ENCODE measurements around the gene SLC24A1. TPM values are rescaled to one million over a fixed set of nuclear protein-coding genes. Genes with fewer than 3 reads are reported as not detected.

Gene SLC24A1
- total RNA-seq, 4 donors from 2014 or later = 5.9 to 22.7 (median 9.2) TPM

DNA sequence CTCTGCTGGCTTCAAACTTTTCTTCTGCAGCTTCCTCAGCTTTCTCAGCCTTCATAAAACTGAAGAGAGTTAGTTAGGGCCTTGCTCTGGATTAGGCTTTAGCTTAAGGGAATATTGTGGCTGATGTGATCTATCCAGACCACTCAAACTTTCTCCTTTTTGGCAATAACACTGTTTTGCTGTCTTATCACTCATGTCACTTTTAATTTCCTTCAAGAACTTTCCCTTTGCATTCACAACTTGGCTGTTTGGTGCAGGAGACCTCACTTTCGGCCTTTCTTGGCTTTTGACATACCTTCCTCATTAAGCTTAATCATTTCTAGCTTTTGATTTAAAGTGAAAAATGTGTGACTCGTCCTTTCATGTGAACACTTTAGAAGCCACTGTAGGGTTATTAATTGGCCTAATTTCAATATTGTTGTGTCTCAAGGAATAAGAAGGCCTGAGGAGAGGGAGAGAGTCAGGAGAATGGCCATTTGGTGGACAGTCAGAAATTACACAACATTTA is 60.7 kb downstream of the SLC24A1 start:
- no peaks in the 10 kb centered on the region for H3K9me3 ChIP-seq
- TF ChIP-seq, protein P1, sequence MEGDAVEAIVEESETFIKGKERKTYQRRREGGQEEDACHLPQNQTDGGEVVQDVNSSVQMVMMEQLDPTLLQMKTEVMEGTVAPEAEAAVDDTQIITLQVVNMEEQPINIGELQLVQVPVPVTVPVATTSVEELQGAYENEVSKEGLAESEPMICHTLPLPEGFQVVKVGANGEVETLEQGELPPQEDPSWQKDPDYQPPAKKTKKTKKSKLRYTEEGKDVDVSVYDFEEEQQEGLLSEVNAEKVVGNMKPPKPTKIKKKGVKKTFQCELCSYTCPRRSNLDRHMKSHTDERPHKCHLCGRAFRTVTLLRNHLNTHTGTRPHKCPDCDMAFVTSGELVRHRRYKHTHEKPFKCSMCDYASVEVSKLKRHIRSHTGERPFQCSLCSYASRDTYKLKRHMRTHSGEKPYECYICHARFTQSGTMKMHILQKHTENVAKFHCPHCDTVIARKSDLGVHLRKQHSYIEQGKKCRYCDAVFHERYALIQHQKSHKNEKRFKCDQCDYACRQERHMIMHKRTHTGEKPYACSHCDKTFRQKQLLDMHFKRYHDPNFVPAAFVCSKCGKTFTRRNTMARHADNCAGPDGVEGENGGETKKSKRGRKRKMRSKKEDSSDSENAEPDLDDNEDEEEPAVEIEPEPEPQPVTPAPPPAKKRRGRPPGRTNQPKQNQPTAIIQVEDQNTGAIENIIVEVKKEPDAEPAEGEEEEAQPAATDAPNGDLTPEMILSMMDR (IDR thresholded peaks at IDR 0.05) = no peak
- TF ChIP-seq POLR2A (IDR thresholded peaks at IDR 0.05) (no peak), EP300 (IDR thresholded peaks at IDR 0.05) (no peak)
- DNase-seq (ENCODE audit: low spot score in 2 of 2) = no peak
- 90 to 96% methylated on average over 2 of the region's 2 CpGs for WGBS, 2 donors
- H3K4me1 ChIP-seq = no peaks in the 10 kb centered on the region
- H3K27me3 ChIP-seq = no peaks in the 10 kb centered on the region
- H3K36me3 ChIP-seq = peaks cover 0 to under 1% (median 0%) of the 10 kb centered on the region in 3 donors
- no peak overlapping the region for H3K4me3 ChIP-seq
- H3K27ac ChIP-seq = no peak overlapping the region

DNA sequence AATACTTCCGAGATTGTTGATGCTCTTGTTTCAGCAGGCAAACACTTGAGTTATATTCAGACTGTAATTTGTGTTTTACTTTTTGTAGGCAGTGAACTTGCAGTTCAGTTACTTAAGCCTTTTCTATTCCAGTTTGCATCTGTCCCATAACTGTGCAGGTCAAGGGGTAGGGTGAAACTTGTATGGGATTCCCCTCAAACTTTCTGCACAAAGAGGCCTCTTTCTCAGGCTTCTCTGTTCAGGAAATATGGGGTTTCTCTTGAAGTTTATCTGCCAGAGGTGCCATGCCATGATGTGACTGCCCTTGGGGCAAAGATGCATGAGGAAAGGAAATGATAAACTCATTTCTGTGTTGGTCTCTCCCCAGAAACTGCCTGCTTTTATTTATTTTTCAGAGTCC is 66.7 kb downstream of the SLC24A1 start:
- H3K27ac ChIP-seq = no peak overlapping the region
- H3K27me3 ChIP-seq = no peaks in the 10 kb centered on the region
- peaks cover 0 to 53% (median 0%) of the 10 kb centered on the region in 3 donors for H3K36me3 ChIP-seq
- H3K4me1 ChIP-seq = no peaks in the 10 kb centered on the region
- H3K9me3 ChIP-seq = no peaks in the 10 kb centered on the region
- no peak for DNase-seq (ENCODE audit: low spot score in 2 of 2)
- no peak overlapping the region for H3K4me3 ChIP-seq
- TF ChIP-seq, protein P1 (IDR thresholded peaks at IDR 0.05) = no peak
- TF ChIP-seq POLR2A (IDR thresholded peaks at IDR 0.05) (no peak), EP300 (IDR thresholded peaks at IDR 0.05) (no peak)
- 72 to 89% methylated on average over 1 of the region's 1 CpG for WGBS, 2 donors

DNA sequence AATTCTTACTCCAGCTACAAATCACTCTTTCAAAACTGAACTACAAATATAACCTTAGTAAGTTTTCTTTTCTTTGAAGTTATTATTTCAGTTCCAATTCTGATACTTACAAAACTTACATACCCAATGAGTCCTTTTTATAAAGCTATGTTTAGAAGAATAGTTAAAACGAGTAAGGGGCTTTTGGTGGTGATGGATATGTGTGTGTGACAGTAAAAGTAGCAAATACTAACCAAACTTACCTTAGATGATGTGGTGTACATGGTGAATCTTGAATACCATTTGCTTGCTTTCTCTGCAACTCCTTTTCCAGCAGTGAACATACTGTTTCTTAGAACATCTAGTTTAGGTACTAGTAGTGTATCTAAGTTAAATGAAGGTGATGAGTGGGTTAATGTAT is 68.4 kb downstream of the SLC24A1 start:
- H3K4me3 ChIP-seq = no peak overlapping the region
- no peaks in the 10 kb centered on the region for H3K9me3 ChIP-seq
- no peak for DNase-seq (ENCODE audit: low spot score in 2 of 2)
- WGBS, 2 donors = 93% methylated on average over 1 of the region's 1 CpG
- H3K36me3 ChIP-seq = peaks cover 0 to 66% (median 0%) of the 10 kb centered on the region in 3 donors
- no peaks in the 10 kb centered on the region for H3K27me3 ChIP-seq
- H3K4me1 ChIP-seq = no peaks in the 10 kb centered on the region
- no peak overlapping the region for H3K27ac ChIP-seq
- TF ChIP-seq POLR2A (IDR thresholded peaks at IDR 0.05) = no peak
- TF ChIP-seq, protein P1 (IDR thresholded peaks at IDR 0.05) = no peak
- TF ChIP-seq EP300 (IDR thresholded peaks at IDR 0.05) = no peak

DNA sequence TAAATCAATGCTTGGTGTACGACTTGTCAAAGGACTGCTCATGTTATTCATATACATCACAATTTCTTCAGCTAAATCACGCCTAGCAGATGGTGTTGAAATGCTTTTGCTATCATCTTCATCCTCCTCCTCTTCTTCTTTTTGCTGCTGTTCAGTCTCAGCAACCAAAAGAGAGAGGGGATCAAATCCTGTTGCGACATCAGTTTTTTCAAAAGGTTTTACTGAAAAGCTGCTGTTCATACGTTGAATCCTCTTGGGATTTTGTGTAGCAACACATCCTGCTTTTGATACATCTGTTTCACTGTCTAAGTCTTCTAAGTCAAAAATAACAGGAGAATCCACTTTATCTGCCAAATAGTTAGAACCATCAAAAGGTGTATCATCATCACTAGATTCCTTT is 69.0 kb downstream of the SLC24A1 start:
- Histone ChIP-seq H3K27me3 (no peaks in the 10 kb centered on the region), H3K4me1 (no peaks in the 10 kb centered on the region), H3K36me3 (peaks cover 0 to 70% (median 0%) of the 10 kb centered on the region in 3 donors), H3K27ac (no peak overlapping the region), H3K9me3 (no peaks in the 10 kb centered on the region), H3K4me3 (no peak overlapping the region)
- TF ChIP-seq, protein P1 (IDR thresholded peaks at IDR 0.05) = no peak
- TF ChIP-seq POLR2A (IDR thresholded peaks at IDR 0.05) (no peak), EP300 (IDR thresholded peaks at IDR 0.05) (no peak)
- WGBS, 2 donors = 84 to 86% methylated on average over 4 of the region's 4 CpGs
- no peak for DNase-seq (ENCODE audit: low spot score in 2 of 2)

DNA sequence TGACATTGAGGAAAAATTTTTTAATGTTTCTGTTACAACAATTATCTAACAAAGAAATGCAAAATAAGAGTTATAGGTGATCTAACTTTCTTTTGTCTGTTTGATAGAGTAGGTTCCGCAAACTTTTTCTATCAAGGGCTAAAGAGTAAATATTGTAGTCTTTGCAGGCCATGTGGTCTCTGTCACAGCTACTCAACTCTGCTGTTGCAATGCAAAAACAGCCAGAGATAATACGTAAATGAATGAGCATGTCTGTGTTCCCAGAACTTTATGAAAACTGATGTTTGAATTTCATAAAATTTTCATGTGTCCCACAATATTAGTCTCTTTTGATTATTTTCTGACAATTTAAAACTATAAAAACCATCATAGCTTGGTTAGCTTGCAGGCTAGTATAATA is 73.3 kb downstream of the SLC24A1 start:
- WGBS, 2 donors = 94 to 95% methylated on average over 2 of the region's 2 CpGs
- no peak for DNase-seq (ENCODE audit: low spot score in 2 of 2)
- Histone ChIP-seq H3K27ac (no peak overlapping the region), H3K36me3 (peaks cover 0 to 61% (median 0%) of the 10 kb centered on the region in 3 donors), H3K9me3 (no peaks in the 10 kb centered on the region), H3K4me1 (no peaks in the 10 kb centered on the region), H3K4me3 (no peak overlapping the region), H3K27me3 (no peaks in the 10 kb centered on the region)
- TF ChIP-seq EP300 (IDR thresholded peaks at IDR 0.05) = no peak
- TF ChIP-seq, protein P1 (IDR thresholded peaks at IDR 0.05) = no peak
- TF ChIP-seq POLR2A (IDR thresholded peaks at IDR 0.05) = no peak

Small RNAs within 50 kb of the gene (small RNA-seq; reads per million reads assigned to genes)
- not detected for gene SNORD13E

Other genes starting within 250 kb of the SLC24A1 start
- gene IGDCC3, start 243.9 kb upstream of the SLC24A1 start, total RNA-seq = not detected
- 1 to 10 TPM in 2 of 4 donors, under 1 TPM in 2; 0.59 to 2.0 (median 1.1) TPM for gene IGDCC4, start 199.0 kb upstream of the SLC24A1 start, total RNA-seq
- 10 to 100 TPM; 31.2 to 49.4 (median 37.6) TPM for gene DPP8, start 104.2 kb upstream of the SLC24A1 start, total RNA-seq
- gene HACD3, start 91.5 kb upstream of the SLC24A1 start, total RNA-seq = 10 to 100 TPM; 44.1 to 60.3 (median 49.8) TPM
- gene INTS14, start 10.8 kb upstream of the SLC24A1 start, total RNA-seq = 10 to 100 TPM; 30.6 to 38.4 (median 36.0) TPM
- gene DENND4A, start 170.4 kb downstream of the SLC24A1 start, total RNA-seq = 10 to 100 TPM; 21.6 to 54.0 (median 35.9) TPM
- gene RAB11A, start 247.6 kb downstream of the SLC24A1 start, total RNA-seq = 100 to 1,000 TPM in 1 of 4 donors, 10 to 100 TPM in 3; 69.9 to 140 (median 84.3) TPM